Stimulated activated CD8-positive, alpha-beta memory T cell treated with anti-CD3 and anti-CD28 coated beads, Interleukin-4, amount 100 ng/mL, for 24 hours (primary cell): ENCODE results near the gene SLC2A11.
"Not testable (repeated sequence)": the region's sequence is repeated elsewhere in the genome, so short reads cannot be mapped to it uniquely, and the experiment has no call there.

Experiments used
- DNase-seq: peaks from one replicate; pipeline ENCODE4 v3.0.0-alpha.2; 2020; ENCODE audit warnings: low read depth

The SLC2A11 gene

GRCh38 chr22:23847310-23847920 lies 10.3 kb upstream of the SLC2A11 start:
- DNase-seq = no peak

GRCh38 chr22:23847991-23848864 lies 9.4 kb upstream of the SLC2A11 start:
- no peak for DNase-seq

- peak; percentile 81 for DNase-seq
Measured at GRCh38 chr22:23849009-23850006, 8.4 kb upstream of the SLC2A11 start.

GRCh38 chr22:23850136-23850611 lies 7.5 kb upstream of the SLC2A11 start:
- no peak for DNase-seq

GRCh38 chr22:23856721-23857605 lies 712 bp upstream of the SLC2A11 start:
- no peak for DNase-seq

GRCh38 chr22:23858484-23858815 lies 775 bp downstream of the SLC2A11 start:
- no peak for DNase-seq

- DNase-seq = no peak
Measured at GRCh38 chr22:23859201-23859600, 1.5 kb downstream of the SLC2A11 start.

GRCh38 chr22:23860187-23860586 lies 2.5 kb downstream of the SLC2A11 start:
- DNase-seq = not testable (repeated sequence)

GRCh38 chr22:23862103-23862502 lies 4.4 kb downstream of the SLC2A11 start:
- no peak for DNase-seq

- not testable (repeated sequence) for DNase-seq
Measured at GRCh38 chr22:23864499-23865154, 7.0 kb downstream of the SLC2A11 start.

- DNase-seq = no peak
Measured at GRCh38 chr22:23868580-23868979, 10.9 kb downstream of the SLC2A11 start.

GRCh38 chr22:23874871-23875270 lies 17.2 kb downstream of the SLC2A11 start:
- no peak for DNase-seq

GRCh38 chr22:23875801-23876200 lies 18.1 kb downstream of the SLC2A11 start:
- DNase-seq = no peak

- no peak for DNase-seq
Measured at GRCh38 chr22:23877566-23877965, 19.9 kb downstream of the SLC2A11 start.

- no peak for DNase-seq
Measured at GRCh38 chr22:23878219-23878618, 20.5 kb downstream of the SLC2A11 start.

- no peak for DNase-seq
Measured at GRCh38 chr22:23882370-23882769, 24.7 kb downstream of the SLC2A11 start.

GRCh38 chr22:23883658-23884057 lies 26.0 kb downstream of the SLC2A11 start:
- DNase-seq = no peak

GRCh38 chr22:23884140-23884539 lies 26.5 kb downstream of the SLC2A11 start:
- no peak for DNase-seq

GRCh38 chr22:23888615-23889401 lies 31.1 kb downstream of the SLC2A11 start:
- no peak for DNase-seq

- no peak for DNase-seq
Measured at GRCh38 chr22:23889620-23890019, 31.9 kb downstream of the SLC2A11 start.
